T-helper 2 cell (primary cell): ENCODE results near the gene ZBTB2.
"Not testable (repeated sequence)": the region's sequence is repeated elsewhere in the genome, so short reads cannot be mapped to it uniquely, and the experiment has no call there.

Experiments used
- DNase-seq, 5 experiments: peaks; one replicate each; pipeline versions ENCODE4 v3.0.0 to v3.0.0-alpha.2; 2012 to 2022

The ZBTB2 gene

DNA sequence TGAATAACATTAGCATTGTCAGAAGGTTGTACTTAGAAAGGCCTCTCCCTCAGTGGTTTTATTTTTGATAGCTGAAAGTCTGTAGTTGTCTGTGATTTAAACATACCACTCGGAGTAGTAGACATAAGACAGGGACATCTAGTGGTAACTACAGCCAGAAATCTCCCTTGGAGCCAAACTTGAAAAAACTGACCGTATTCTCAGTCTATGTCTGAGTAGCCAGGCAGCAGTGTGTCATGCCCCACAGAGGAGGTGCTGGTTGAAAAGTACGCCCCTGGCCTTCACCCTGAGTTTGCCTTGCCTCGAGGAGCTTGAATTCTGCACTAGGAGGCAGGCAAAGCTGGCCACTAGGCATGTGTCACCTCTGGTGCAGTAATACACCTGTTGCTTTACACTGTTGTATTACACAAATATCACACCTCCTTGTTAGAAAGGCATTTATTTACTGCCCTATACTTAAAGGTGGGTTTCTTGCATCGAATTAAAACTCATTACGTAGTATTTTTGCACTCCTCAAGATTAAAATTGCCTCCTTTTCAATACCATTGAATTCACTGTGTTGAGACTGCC lies 20.8 kb downstream of the ZBTB2 start:
- no peak for DNase-seq

- no peak for DNase-seq
Observed at GRCh38 chr6:151365233-151365632, 26.1 kb downstream of the ZBTB2 start.

DNA sequence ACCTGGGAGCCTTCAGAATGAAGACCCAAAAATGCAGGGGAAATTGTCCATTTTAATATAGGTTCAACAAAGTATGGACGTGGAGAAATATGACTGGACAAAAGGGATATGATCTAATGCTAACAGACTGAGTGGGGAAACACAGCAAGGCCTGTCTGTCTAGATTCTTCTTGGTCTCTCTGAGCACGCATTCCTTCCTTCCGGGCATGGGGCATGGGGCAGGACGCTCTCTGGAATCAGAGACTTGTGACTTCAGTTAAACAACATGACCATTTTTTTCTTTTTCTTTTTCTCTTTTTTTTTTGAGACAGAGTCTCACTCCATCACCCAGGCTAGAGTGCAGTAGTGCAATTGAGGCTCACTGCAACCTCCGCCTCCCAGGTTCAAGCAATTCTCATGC lies 31.9 kb downstream of the ZBTB2 start:
- DNase-seq: no peak

- DNase-seq: no peak
Observed at GRCh38 chr6:151358475-151358874, 32.9 kb downstream of the ZBTB2 start.

DNA sequence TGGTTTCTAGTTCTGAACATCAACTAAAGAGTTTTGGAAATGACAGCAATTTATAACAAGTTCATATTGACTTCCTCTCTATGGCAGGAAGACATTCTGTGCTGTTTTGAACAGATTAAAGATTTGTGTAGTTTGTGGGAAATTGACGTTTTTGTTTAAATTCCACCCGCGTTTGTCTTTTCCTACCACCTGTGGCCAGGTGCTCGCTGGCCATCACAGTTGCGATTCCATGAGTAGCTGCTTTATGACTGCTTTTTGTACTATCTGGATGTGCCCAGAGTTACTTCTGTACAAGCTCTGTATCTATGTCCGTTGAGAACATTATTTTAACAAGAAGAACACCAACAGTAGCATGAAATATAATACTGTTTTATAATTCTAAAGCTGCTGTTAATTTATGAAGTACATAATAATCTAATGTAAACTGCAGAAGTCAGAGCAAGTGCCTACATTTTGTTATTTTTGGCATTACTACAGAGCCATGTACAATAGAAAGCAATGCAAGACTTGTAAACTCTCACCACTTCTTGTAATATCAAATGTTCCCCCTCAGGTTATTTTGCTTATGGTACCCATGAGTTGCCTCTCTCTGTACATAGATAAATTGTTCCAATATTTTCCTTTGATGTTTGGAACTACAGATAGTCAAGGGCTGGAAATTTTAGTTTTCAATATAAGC lies 33.5 kb downstream of the ZBTB2 start:
- DNase-seq: no peak

DNA sequence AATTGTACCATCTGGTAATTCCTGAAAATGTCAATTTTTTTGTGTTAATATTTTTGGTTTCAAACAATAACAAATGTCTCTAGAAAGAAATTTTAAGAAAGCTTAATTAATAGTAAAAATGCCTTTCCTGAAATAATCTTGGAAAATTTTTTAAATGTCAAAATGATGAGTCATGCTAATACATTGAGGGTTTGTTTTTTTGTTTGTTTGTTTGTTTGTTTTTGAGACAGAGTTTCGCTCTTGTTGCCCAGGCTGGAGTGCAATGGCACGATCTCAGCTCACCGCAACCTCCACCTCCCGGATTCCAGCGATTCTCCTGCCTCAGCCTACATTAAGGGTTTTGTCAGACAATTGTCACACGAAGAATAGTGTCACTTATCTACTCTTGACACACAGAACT lies 34.4 kb downstream of the ZBTB2 start:
- not testable (repeated sequence) for DNase-seq

DNA sequence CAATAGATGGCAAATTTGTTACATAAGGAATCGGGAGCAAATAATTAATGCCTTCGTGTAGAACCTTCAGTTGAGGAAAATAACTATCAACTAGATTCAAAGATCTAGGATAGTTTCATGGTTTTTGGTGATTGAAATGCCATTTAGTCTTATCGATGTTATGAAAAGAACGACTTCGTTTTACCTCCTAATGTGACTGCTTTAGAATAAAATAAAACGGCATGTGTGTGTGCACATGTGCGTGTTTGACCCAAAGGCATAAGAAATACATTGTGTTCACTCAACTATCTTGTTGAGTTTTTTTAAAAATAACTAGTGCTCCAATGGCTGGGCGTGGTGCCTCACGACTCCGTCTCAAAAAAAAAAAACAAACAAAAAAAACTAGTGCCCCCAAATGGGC lies 37.6 kb downstream of the ZBTB2 start:
- no peak for DNase-seq

DNA sequence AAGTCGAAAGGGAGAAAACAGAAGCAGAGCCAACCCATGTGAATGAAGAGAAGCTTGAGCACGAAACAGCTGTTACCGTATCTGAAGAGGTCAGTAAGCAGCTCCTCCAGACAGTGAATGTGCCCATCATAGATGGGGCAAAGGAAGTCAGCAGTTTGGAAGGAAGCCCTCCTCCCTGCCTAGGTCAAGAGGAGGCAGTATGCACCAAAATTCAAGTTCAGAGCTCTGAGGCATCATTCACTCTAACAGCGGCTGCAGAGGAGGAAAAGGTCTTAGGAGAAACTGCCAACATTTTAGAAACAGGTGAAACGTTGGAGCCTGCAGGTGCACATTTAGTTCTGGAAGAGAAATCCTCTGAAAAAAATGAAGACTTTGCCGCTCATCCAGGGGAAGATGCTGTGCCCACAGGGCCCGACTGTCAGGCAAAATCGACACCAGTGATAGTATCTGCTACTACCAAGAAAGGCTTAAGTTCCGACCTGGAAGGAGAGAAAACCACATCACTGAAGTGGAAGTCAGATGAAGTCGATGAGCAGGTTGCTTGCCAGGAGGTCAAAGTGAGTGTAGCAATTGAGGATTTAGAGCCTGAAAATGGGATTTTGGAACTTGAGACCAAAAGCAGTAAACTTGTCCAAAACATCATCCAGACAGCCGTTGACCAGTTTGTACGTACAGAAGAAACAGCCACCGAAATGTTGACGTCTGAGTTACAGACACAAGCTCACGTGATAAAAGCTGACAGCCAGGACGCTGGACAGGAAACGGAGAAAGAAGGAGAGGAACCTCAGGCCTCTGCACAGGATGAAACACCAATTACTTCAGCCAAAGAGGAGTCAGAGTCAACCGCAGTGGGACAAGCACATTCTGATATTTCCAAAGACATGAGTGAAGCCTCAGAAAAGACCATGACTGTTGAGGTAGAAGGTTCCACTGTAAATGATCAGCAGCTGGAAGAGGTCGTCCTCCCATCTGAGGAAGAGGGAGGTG lies 38.7 kb downstream of the ZBTB2 start:
- DNase-seq: peak in 1 of 5 experiments; percentile 45

DNA sequence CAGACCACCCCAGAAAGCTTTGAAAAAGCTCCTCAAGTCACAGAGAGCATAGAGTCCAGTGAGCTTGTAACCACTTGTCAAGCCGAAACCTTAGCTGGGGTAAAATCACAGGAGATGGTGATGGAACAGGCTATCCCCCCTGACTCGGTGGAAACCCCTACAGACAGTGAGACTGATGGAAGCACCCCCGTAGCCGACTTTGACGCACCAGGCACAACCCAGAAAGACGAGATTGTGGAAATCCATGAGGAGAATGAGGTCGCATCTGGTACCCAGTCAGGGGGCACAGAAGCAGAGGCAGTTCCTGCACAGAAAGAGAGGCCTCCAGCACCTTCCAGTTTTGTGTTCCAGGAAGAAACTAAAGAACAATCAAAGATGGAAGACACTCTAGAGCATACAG lies 39.6 kb downstream of the ZBTB2 start:
- DNase-seq: no peak

GRCh38 chr6:151351146-151351700 lies 40.1 kb downstream of the ZBTB2 start:
- no peak for DNase-seq

GRCh38 chr6:151350442-151351145 lies 40.8 kb downstream of the ZBTB2 start:
- no peak for DNase-seq

- no peak for DNase-seq
Observed at GRCh38 chr6:151349651-151350270, 41.6 kb downstream of the ZBTB2 start.

GRCh38 chr6:151342750-151343149 lies 48.6 kb downstream of the ZBTB2 start:
- not testable (repeated sequence) for DNase-seq

DNA sequence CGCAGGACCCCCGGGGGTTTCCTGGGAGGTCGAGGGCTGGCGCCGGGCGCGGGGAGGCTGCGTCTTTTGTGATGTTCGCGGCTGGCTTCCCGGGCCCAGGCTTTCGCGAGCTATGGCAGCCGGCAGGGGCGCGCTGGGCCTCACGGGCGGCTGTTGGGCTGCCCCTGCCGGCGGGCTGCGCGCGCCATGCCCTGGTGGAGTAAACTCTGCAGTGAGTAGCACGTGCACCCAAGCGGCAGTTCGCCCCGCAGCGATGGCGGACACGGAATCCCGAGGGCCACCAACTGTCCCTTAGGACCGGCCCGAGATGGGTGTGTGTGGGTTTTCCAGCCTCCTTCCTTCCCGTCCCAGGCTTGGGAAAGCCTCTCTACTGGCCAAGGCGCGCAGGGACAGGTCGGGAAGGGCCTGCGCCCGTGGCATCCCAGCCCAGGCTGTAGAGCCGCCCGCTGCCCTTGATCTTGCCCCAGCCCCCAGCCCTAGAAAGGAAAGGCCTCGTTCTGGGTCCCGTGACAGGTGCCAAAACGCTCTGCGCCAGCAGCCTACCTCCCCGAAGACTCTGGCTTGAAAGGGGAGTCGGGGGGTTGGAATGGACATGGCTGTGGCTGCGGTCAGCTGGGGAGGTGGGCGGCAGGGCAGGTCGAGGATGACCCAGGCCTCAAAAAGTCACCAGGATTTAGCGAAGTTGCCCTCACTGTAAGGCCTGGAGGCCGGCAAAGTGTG lies 49.7 kb downstream of the ZBTB2 start:
- DNase-seq: no peak

DNA sequence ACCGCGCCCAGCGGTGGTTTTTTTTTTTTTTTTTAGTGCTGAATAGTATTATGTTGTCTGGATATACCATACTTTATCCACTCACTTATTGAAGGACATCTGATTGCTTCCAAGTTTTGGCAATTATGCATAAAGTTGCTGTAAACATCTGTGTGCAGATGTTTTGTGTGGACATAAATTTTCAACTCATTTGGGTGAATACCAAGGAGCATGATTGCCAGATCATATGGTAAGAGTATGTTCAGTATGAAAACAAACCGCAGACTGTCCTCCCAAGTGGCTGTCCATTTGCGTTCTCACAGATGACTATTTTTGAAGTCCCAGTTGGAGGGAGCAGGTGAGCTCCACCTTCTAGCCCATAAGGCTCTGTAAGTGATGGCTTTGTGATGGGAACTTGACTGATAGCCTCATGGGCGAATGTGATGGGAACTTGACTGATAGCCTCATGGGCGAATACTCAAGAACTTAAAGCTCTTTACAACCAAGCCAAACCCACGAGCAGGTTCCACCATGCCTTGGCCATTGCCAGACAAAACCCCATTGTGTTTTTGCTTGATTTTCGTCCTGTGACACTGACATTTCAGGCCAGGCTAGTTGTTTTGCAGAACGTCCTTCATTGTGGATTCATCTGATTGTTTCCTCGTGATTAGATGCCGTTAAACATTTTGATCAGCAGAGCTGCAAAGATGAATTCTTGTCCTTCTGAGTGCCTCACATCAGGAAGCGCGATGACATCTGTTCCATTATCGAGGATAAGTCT lies 51.0 kb downstream of the ZBTB2 start:
- no peak for DNase-seq

DNA sequence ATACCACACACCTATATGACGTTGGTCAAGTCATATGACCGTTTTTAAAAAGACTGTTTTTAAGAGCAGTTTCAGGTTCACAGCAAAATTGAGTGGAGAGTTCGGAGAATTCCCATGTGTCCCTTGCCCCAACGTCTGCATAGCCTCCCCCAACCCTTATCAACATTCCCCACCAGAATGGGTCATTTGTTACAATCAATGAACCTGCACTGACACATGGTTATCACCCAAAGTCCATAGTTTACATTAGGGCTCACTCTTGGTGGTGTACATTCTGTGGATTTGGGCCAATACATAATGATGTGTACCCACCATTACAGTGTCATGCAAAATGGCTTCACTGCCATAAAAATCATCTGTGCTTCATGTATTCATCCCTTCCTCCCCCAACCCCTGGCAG lies 52.0 kb downstream of the ZBTB2 start:
- no peak for DNase-seq

DNA sequence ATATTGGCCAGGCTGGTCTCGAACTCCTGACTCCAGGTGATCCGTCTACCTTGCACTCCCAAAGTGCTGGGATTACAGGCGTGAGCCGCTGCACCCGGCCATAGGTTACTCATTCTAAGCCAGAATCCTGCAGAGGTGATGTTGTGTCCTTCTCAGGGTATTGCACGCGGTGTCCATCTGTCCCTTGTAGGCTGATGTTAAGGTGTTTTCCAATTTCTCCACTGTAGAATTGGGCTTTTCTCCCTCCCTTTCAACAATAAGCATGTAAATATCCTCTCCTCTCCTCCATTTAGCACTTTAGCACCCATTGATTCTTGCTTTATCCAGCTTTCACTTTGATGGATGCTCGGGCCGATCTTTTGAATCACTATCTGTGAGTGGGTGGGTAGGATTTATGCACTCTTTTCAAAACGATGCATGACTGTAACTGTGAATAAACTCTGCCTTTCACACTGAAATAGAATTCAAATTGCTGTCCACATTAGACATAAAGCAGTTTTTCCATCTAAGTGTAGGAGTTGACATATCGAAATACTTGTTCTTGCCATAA lies 52.6 kb downstream of the ZBTB2 start:
- DNase-seq: no peak

- no peak for DNase-seq
Observed at GRCh38 chr6:151335930-151336329, 55.4 kb downstream of the ZBTB2 start.

DNA sequence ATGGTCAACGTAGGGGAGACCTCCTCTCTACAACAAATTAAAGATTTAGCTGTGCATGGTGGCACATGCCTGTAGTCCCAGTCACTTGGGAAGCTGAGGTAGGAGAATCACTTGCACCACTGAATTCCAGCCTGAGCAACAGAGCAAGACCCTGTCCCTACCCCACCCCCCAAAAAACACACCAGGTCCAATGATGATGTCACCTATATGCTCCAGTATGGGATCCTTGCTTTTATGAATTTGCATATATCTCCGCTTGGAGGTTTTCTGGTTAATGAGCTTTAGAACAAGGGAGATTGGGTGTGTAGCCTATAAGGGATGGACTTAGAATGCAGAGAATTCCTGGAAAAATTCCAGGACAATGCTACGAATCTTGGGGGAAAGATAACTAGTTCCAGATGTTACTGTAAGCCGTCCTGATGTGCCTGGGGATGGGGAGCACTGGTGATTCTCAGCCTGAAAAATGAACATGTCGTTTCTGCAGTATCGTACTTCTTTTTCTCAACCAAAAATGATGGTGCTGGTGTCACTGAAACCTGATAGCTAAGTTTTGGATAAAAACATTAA lies 61.1 kb downstream of the ZBTB2 start:
- DNase-seq: no peak

- DNase-seq: no peak
Observed at GRCh38 chr6:151327101-151327500, 64.3 kb downstream of the ZBTB2 start.
